ENCODE data around the gene DENND4B.
"Not testable (repeated sequence)": the region's sequence is repeated elsewhere in the genome, so short reads cannot be mapped to it uniquely, and the experiment has no call there.

DENND4B gene

DNA sequence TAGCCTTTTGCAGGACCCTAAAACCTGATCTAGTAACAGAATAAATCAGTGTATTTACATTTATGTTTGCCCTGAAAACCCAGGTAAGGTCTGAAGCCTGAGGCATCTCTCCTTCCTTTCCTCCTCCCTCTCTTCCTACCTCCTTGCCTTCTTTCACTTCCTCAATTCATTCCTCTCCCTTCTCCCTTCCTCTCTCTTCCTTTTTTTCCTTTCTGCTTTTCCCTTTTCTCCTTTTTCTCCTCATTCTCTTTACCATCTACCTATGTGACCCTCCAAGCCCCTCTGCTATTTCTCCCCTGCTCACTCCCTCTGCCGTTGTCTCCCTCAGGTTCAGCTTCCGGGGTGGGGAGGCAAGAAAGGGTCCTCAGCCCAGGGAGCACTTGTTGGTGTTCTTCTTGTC is 35.2 kb upstream of the DENND4B start:
- H3K27me3 ChIP-seq (ENCODE audit: low read depth, low read length); H3K4me3 ChIP-seq (ENCODE audit: low read depth in 1 of 2, low read length in 2 of 2); H3K27ac ChIP-seq (ENCODE audit: low read length); H3K9me3 ChIP-seq (ENCODE audit: control insufficient read depth in 1 of 2, low read length in 2 of 2): not testable (repeated sequence)
- H3K4me1 ChIP-seq (ENCODE audit: control insufficient read depth in 1 of 2, insufficient read depth in 2 of 2, low read length in 2 of 2) = peaks cover 10 to 28% of the 10 kb centered on the region in 2 donors
- peaks cover 4 to 18% of the 10 kb centered on the region in 2 donors for H3K36me3 ChIP-seq (ENCODE audit: control insufficient read depth in 1 of 2, insufficient read depth in 2 of 2, low read length in 2 of 2)

DNA sequence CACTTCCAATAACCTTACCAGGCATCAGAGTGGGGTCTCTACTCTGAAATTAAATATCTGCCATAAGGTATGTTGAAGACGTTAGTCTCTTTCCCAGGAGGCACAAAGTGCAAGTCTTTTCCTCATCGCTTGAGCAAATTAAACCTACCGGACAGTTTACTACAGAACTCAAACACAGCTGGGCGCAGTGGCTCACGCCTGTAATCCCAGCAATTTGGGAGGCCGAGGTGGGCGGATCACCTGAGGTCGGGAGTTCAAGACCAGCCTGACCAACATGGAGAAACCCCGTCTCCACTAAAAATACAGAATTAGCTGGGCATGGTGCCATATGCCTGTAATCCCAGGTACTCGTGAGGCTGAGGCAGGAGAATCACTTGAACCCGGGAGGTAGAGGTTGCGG is 32.6 kb upstream of the DENND4B start:
- H3K4me3 ChIP-seq (ENCODE audit: low read depth in 1 of 2, low read length in 2 of 2); H3K9me3 ChIP-seq (ENCODE audit: control insufficient read depth in 1 of 2, low read length in 2 of 2); H3K27ac ChIP-seq (ENCODE audit: low read length); H3K27me3 ChIP-seq (ENCODE audit: low read depth, low read length): not testable (repeated sequence)
- Histone ChIP-seq H3K36me3 (ENCODE audit: control insufficient read depth in 1 of 2, insufficient read depth in 2 of 2, low read length in 2 of 2) (peaks cover 14 to 23% of the 10 kb centered on the region in 2 donors), H3K4me1 (ENCODE audit: control insufficient read depth in 1 of 2, insufficient read depth in 2 of 2, low read length in 2 of 2) (peaks cover 12 to 26% of the 10 kb centered on the region in 2 donors)

- H3K4me3 ChIP-seq (ENCODE audit: low read depth in 1 of 2, low read length in 2 of 2) = peak overlapping the region; percentile 90 to 92
- no peaks in the 10 kb centered on the region for H3K27me3 ChIP-seq (ENCODE audit: low read depth, low read length)
- peak overlapping the region; percentile 90 for H3K27ac ChIP-seq (ENCODE audit: low read length)
- H3K4me1 ChIP-seq (ENCODE audit: control insufficient read depth in 1 of 2, insufficient read depth in 2 of 2, low read length in 2 of 2) = peaks cover 12 to 24% of the 10 kb centered on the region in 2 donors
- no peaks in the 10 kb centered on the region for H3K9me3 ChIP-seq (ENCODE audit: control insufficient read depth in 1 of 2, low read length in 2 of 2)
- peaks cover 21 to 29% of the 10 kb centered on the region in 2 donors for H3K36me3 ChIP-seq (ENCODE audit: control insufficient read depth in 1 of 2, insufficient read depth in 2 of 2, low read length in 2 of 2)
Observed at GRCh38 chr1:153978274-153978909, 31.9 kb upstream of the DENND4B start.

- H3K36me3 ChIP-seq (ENCODE audit: control insufficient read depth in 1 of 2, insufficient read depth in 2 of 2, low read length in 2 of 2) = peaks cover 26 to 30% of the 10 kb centered on the region in 2 donors
Observed at GRCh38 chr1:153977250-153978240, 31.0 kb upstream of the DENND4B start, which contains the start of gene JTB. TSS of gene JTB (minus strand) at chr1:153977674. CDS start at chr1:153977252, 422 bp downstream.

GRCh38 chr1:153976819-153977249 is 30.3 kb upstream of the DENND4B start:
- peak overlapping the region; percentile 90 to 92 for H3K4me3 ChIP-seq (ENCODE audit: low read depth in 1 of 2, low read length in 2 of 2)
- peaks cover 26% of the 10 kb centered on the region in 2 donors for H3K36me3 ChIP-seq (ENCODE audit: control insufficient read depth in 1 of 2, insufficient read depth in 2 of 2, low read length in 2 of 2)
- H3K4me1 ChIP-seq (ENCODE audit: control insufficient read depth in 1 of 2, insufficient read depth in 2 of 2, low read length in 2 of 2) = peaks cover 12 to 24% of the 10 kb centered on the region in 2 donors
- no peaks in the 10 kb centered on the region for H3K9me3 ChIP-seq (ENCODE audit: control insufficient read depth in 1 of 2, low read length in 2 of 2)
- no peaks in the 10 kb centered on the region for H3K27me3 ChIP-seq (ENCODE audit: low read depth, low read length)
- H3K27ac ChIP-seq (ENCODE audit: low read length) = peak overlapping the region; percentile 90

More at GRCh38 chr1:153977250-153978240, 31.0 kb upstream of the DENND4B start, which contains the start of gene JTB:
- Histone ChIP-seq H3K9me3 (ENCODE audit: control insufficient read depth in 1 of 2, low read length in 2 of 2) (no peaks in the 10 kb centered on the region), H3K27me3 (ENCODE audit: low read depth, low read length) (no peaks in the 10 kb centered on the region), H3K4me1 (ENCODE audit: control insufficient read depth in 1 of 2, insufficient read depth in 2 of 2, low read length in 2 of 2) (peaks cover 12 to 24% of the 10 kb centered on the region in 2 donors), H3K4me3 (ENCODE audit: low read depth in 1 of 2, low read length in 2 of 2) (peak within 1 kb of the TSS; percentile 90 to 92), H3K27ac (ENCODE audit: low read length) (peak within 1 kb of the TSS; percentile 90)

GRCh38 chr1:153973525-153973924 is 27.0 kb upstream of the DENND4B start:
- H3K4me3 ChIP-seq (ENCODE audit: low read depth in 1 of 2, low read length in 2 of 2) = no peak overlapping the region
- peaks cover 12 to 26% of the 10 kb centered on the region in 2 donors for H3K4me1 ChIP-seq (ENCODE audit: control insufficient read depth in 1 of 2, insufficient read depth in 2 of 2, low read length in 2 of 2)
- H3K27ac ChIP-seq (ENCODE audit: low read length) = no peak overlapping the region
- no peaks in the 10 kb centered on the region for H3K9me3 ChIP-seq (ENCODE audit: control insufficient read depth in 1 of 2, low read length in 2 of 2)
- peaks cover 22 to 24% of the 10 kb centered on the region in 2 donors for H3K36me3 ChIP-seq (ENCODE audit: control insufficient read depth in 1 of 2, insufficient read depth in 2 of 2, low read length in 2 of 2)
- no peaks in the 10 kb centered on the region for H3K27me3 ChIP-seq (ENCODE audit: low read depth, low read length)

DNA sequence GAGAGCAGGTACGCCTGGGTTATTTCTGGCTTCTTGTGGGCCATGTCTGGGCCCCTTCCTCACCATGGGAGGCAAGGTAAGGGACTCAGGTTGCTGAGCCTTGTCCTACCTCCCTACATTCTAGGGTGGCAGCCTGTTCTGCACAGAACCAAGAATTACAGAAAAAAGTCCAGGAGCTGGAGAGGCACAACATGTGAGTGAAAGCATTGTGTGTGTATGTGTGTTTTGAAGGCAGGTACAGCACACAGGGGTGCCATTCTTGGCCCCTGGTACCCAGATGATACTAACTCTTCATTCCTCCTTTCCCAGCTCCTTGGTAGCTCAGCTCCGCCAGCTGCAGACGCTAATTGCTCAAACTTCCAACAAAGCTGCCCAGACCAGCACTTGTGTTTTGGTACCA is 26.6 kb upstream of the DENND4B start:
- H3K4me1 ChIP-seq (ENCODE audit: control insufficient read depth in 1 of 2, insufficient read depth in 2 of 2, low read length in 2 of 2) = peaks cover 12 to 26% of the 10 kb centered on the region in 2 donors
- H3K27ac ChIP-seq (ENCODE audit: low read length) = no peak overlapping the region

GRCh38 chr1:153970346-153970745 is 23.8 kb upstream of the DENND4B start:
- peaks cover 22 to 24% of the 10 kb centered on the region in 2 donors for H3K36me3 ChIP-seq (ENCODE audit: control insufficient read depth in 1 of 2, insufficient read depth in 2 of 2, low read length in 2 of 2)
- no peak overlapping the region for H3K4me3 ChIP-seq (ENCODE audit: low read depth in 1 of 2, low read length in 2 of 2)
- H3K27me3 ChIP-seq (ENCODE audit: low read depth, low read length) = no peaks in the 10 kb centered on the region
- no peak overlapping the region for H3K27ac ChIP-seq (ENCODE audit: low read length)
- H3K4me1 ChIP-seq (ENCODE audit: control insufficient read depth in 1 of 2, insufficient read depth in 2 of 2, low read length in 2 of 2) = peaks cover 8 to 19% of the 10 kb centered on the region in 2 donors
- H3K9me3 ChIP-seq (ENCODE audit: control insufficient read depth in 1 of 2, low read length in 2 of 2) = no peaks in the 10 kb centered on the region

More for the DNA sequence above, 26.6 kb upstream of the DENND4B start:
- H3K4me3 ChIP-seq (ENCODE audit: low read depth in 1 of 2, low read length in 2 of 2) = no peak overlapping the region
- H3K27me3 ChIP-seq (ENCODE audit: low read depth, low read length) = no peaks in the 10 kb centered on the region
- H3K9me3 ChIP-seq (ENCODE audit: control insufficient read depth in 1 of 2, low read length in 2 of 2) = no peaks in the 10 kb centered on the region
- peaks cover 22 to 24% of the 10 kb centered on the region in 2 donors for H3K36me3 ChIP-seq (ENCODE audit: control insufficient read depth in 1 of 2, insufficient read depth in 2 of 2, low read length in 2 of 2)

- Histone ChIP-seq H3K36me3 (ENCODE audit: control insufficient read depth in 1 of 2, insufficient read depth in 2 of 2, low read length in 2 of 2) (peaks cover 11 to 13% of the 10 kb centered on the region in 2 donors), H3K9me3 (ENCODE audit: control insufficient read depth in 1 of 2, low read length in 2 of 2) (no peaks in the 10 kb centered on the region), H3K4me1 (ENCODE audit: control insufficient read depth in 1 of 2, insufficient read depth in 2 of 2, low read length in 2 of 2) (peaks cover 11 to 23% of the 10 kb centered on the region in 2 donors), H3K4me3 (ENCODE audit: low read depth in 1 of 2, low read length in 2 of 2) (peak overlapping the region in 1 of 2 donors; percentile 65), H3K27me3 (ENCODE audit: low read depth, low read length) (no peaks in the 10 kb centered on the region), H3K27ac (ENCODE audit: low read length) (no peak overlapping the region)
Observed at GRCh38 chr1:153968972-153969371, 22.5 kb upstream of the DENND4B start.

- peaks cover 6 to 7% of the 10 kb centered on the region in 2 donors for H3K36me3 ChIP-seq (ENCODE audit: control insufficient read depth in 1 of 2, insufficient read depth in 2 of 2, low read length in 2 of 2)
- peaks cover 11 to 23% of the 10 kb centered on the region in 2 donors for H3K4me1 ChIP-seq (ENCODE audit: control insufficient read depth in 1 of 2, insufficient read depth in 2 of 2, low read length in 2 of 2)
- H3K9me3 ChIP-seq (ENCODE audit: control insufficient read depth in 1 of 2, low read length in 2 of 2) = no peaks in the 10 kb centered on the region
- peak overlapping the region; percentile 90 for H3K27ac ChIP-seq (ENCODE audit: low read length)
- H3K27me3 ChIP-seq (ENCODE audit: low read depth, low read length) = no peaks in the 10 kb centered on the region
- H3K4me3 ChIP-seq (ENCODE audit: low read depth in 1 of 2, low read length in 2 of 2) = peak overlapping the region; percentile 65 to 82
Observed at GRCh38 chr1:153968408-153968807, 21.9 kb upstream of the DENND4B start.

GRCh38 chr1:153968000-153968363 is 21.5 kb upstream of the DENND4B start:
- H3K27me3 ChIP-seq (ENCODE audit: low read depth, low read length) = no peaks in the 10 kb centered on the region
- no peaks in the 10 kb centered on the region for H3K9me3 ChIP-seq (ENCODE audit: control insufficient read depth in 1 of 2, low read length in 2 of 2)
- H3K4me1 ChIP-seq (ENCODE audit: control insufficient read depth in 1 of 2, insufficient read depth in 2 of 2, low read length in 2 of 2) = peaks cover 11 to 23% of the 10 kb centered on the region in 2 donors
- peak overlapping the region; percentile 90 for H3K27ac ChIP-seq (ENCODE audit: low read length)
- peak overlapping the region; percentile 65 to 82 for H3K4me3 ChIP-seq (ENCODE audit: low read depth in 1 of 2, low read length in 2 of 2)
- H3K36me3 ChIP-seq (ENCODE audit: control insufficient read depth in 1 of 2, insufficient read depth in 2 of 2, low read length in 2 of 2) = peaks cover 3% of the 10 kb centered on the region in 2 donors
